DOHH2 (cell line): Measurements from ENCODE around the gene RRAS2.

Experiments
- CTCF ChIP-seq: fragments of 200-600 bp; sonication (generic); IDR thresholded peaks from one replicate; pipeline ENCODE4 v1.5.1; 2014; ENCODE audit warnings: antibody characterized with exemption, mild to moderate bottlenecking, low read depth, low read length; ENCODE audit not compliant: poor library complexity, severe bottlenecking
- EZH2phosphoT487 ChIP-seq: fragments of 200-600 bp; sonication (generic); IDR thresholded peaks from 2 replicates; pipeline ENCODE4 v1.6.1; 2017; ENCODE audit warnings: borderline replicate concordance, mild to moderate bottlenecking, antibody characterized with exemption, low read length, moderate library complexity, mixed read lengths

- TF ChIP-seq CTCF (no peak), EZH2phosphoT487 (no peak)
These were observed 116.8 kb downstream of the RRAS2 start for GRCh38 chr11:14242187-14242586.
